ENCODE measurements around the gene OR51B2.
"Not testable (repeated sequence)": the region's sequence is repeated elsewhere in the genome, so short reads cannot be mapped to it uniquely, and the experiment has no call there.

Gene OR51B2

GRCh38 chr11:5324197-5324596 is at the start of gene OR51B2:
TSS of gene OR51B2 (minus strand) at chr11:5324297. CDS start at chr11:5324297, 0 bp downstream.
- DNase-seq (ENCODE audit: low read depth, low spot score) = no peak

GRCh38 chr11:5369789-5370188 is 45.7 kb upstream of the OR51B2 start:
- no peak for DNase-seq (ENCODE audit: low read depth, low spot score)

DNA sequence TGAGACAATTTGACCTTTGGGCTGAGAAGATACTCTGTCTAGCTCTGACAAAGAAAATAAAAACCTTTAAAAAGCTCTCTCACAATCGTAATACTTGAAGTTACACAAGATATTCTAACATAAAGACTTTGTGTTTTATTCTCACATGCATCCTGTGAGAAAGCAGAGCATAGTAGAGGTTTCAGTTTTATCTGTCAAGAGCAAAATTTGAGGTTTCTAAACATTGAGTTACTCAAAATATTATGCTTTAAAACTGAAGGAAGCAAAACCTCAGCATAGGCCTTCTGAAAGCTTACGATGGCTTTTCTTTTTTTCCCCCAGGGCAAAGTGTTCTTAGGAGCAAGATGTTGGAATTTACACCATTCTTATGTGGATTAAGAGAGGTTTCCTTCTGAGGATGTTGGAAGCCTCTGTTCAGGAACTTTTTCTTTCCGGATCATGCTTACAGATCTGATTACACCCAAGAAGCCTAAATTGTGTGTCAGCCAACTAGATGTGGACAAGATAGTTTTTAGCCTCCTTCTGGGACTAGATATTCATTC is 44.5 kb upstream of the OR51B2 start:
- DNase-seq (ENCODE audit: low read depth, low spot score) = no peak

DNA sequence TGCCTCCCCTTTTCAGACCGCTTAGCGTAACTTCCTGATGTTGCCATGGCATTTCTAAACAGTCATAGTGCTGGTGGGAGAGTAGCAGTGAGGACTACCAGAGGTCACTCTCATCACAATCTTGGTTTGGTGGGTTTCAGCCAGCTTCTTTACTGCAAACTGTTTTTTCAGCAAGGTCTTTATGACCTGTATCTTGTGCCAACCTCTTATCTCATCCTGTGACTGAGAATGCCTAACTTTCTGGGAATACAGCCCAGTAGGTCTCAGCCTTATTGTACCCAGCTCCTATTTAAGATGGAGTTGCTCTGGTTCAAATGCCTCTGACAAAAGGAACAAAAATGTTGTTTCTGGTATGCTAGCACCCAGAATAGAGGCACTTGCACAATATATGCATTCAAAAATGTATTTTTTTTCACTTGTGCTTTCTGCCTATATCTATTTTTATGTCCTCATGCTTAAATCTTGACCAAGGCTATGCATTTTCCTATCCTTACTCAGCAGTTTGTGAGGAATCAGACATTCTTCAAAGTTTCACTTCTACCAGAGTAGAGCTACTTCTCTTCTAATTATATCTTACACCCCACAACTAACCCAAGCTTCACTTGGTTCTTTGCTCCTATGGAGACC is 43.5 kb upstream of the OR51B2 start:
- no peak for DNase-seq (ENCODE audit: low read depth, low spot score)

GRCh38 chr11:5366856-5367255 is 42.8 kb upstream of the OR51B2 start:
- no peak for DNase-seq (ENCODE audit: low read depth, low spot score)

- DNase-seq (ENCODE audit: low read depth, low spot score) = not testable (repeated sequence)
Observed at GRCh38 chr11:5366365-5366764, 42.3 kb upstream of the OR51B2 start.

- no peak for DNase-seq (ENCODE audit: low read depth, low spot score)
Observed at GRCh38 chr11:5364214-5364613, 40.1 kb upstream of the OR51B2 start.

- DNase-seq (ENCODE audit: low read depth, low spot score) = no peak
Observed at GRCh38 chr11:5363679-5364078, 39.6 kb upstream of the OR51B2 start.

DNA sequence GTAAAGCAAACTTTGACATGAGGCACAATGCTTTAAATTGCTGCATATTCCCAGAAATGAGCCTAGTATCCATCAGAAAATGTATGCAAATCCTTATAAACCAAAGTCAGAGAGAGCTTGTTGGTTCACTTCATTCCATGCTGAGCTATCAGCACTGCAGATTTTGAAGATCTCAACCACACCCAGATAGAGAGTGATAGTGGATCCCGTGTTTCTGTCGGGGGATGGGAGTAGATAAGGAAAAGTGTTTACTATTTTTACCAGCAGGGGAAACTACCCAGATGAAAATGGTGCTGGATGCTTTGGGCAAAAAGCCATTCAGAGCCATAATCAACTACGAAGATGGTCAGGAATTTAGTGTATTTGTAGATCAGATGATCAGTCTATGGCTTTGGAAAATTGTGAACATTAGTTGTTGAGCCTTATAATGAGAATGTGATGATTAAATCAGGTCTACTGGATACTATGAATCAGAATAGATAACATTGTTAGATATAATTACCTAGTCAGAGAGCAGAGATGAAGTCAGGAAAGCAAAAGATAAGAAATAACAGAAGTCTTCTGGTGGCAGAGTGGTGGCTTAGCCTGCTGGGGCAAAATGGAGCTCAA is 38.0 kb upstream of the OR51B2 start:
- DNase-seq (ENCODE audit: low read depth, low spot score) = no peak

- not testable (repeated sequence) for DNase-seq (ENCODE audit: low read depth, low spot score)
Observed at GRCh38 chr11:5356031-5356430, 31.9 kb upstream of the OR51B2 start.

- no peak for DNase-seq (ENCODE audit: low read depth, low spot score)
Observed at GRCh38 chr11:5351208-5351607, 27.1 kb upstream of the OR51B2 start, which contains the start of gene OR51B6. TSS of gene OR51B6 (plus strand) at chr11:5351508. CDS start at chr11:5351508, 0 bp downstream.

DNA sequence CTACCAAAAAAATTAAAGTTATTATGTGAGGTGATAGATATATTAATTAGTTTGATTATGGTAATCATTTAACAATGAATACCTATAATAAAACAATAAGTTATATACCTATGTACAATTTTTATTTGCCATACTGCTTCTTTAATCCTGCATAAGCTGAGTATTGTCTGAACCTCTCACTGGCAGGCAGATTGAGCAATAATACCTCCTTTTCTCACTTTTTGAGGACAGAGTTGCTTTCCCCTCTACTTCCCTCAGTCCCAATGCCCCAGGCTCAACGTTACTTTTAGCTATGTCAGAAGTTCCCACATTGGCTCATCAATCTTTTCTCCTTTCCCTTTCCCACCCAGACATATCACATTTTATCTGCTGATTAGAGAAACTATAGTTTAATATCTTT is 25.5 kb upstream of the OR51B2 start:
- DNase-seq (ENCODE audit: low read depth, low spot score) = no peak

DNA sequence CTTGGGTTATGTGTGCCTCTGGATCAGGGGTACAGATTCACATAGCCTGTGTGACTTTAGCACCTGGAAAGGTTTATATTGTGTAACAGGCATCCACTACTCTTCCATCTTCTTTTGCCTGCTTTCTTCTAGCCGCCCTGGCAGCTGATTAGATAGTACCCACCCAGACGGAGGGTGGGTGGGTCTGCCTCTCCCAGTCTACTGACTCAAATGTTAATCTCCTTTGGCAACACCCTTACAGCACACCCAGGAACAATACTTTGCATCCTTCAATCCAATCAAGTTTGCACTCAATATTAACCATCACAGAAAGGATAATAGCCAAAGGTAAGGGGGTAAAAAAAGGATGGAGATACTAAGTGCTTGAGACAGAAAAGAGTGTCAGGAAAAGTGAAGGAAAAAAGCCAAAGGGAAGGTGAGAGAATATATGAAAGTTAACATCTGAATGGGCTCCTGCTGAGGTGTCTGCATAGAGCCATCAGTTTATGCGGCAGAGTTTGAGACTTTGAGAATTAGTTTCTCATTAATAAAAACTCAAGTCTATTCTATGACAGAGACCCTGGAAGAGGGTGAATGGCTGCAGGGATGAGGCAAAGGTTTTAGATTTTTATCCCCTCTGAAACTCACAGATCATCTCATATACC is 24.6 kb upstream of the OR51B2 start:
- DNase-seq (ENCODE audit: low read depth, low spot score) = no peak

GRCh38 chr11:5345831-5346230 is 21.7 kb upstream of the OR51B2 start:
- no peak for DNase-seq (ENCODE audit: low read depth, low spot score)

GRCh38 chr11:5343474-5344335 is 19.6 kb upstream of the OR51B2 start, which contains the start of gene OR51B5:
TSS of gene OR51B5 (minus strand) at chr11:5343524. CDS start at chr11:5343524, 0 bp downstream.
- DNase-seq (ENCODE audit: low read depth, low spot score) = no peak

GRCh38 chr11:5339771-5340322 is 15.8 kb upstream of the OR51B2 start:
- DNase-seq (ENCODE audit: low read depth, low spot score) = no peak

GRCh38 chr11:5337253-5337652 is 13.2 kb upstream of the OR51B2 start:
- not testable (repeated sequence) for DNase-seq (ENCODE audit: low read depth, low spot score)

DNA sequence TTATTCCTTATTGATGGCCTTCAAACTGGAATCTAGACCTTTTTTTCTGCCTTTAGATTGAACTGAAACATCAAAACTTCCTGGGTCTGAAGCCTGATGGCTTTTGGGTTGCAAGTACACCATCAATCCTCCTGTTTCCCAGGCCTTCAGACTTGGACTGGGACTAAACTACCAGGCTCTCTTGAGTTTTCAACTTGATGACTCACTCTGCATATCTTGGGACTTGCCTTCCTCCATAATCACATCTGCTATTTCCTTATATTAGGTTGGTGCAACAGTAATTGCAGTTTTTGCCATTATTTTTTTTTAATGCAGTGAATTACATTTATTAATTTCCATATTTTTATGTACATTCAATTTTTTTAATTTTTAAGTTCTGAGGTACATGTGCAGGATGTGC is 12.2 kb upstream of the OR51B2 start:
- no peak for DNase-seq (ENCODE audit: low read depth, low spot score)

DNA sequence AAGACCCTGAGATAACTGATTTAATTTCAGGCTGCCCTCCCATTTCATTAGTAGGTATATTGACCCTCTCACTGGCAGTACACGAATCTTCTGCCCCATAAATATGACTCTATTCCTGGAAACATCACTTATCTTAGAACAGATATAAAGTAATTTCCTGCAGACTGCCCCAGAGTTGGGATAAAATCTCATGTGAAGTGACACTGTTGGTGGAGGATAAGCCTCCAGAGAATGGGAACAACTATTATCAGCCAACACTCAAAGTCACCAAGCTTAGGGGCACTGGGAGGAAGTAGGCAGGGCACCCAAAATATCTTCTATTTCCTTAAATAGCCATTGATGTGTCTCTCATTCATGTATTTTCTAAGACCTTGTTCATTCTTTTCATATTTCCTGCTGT is 11.1 kb upstream of the OR51B2 start:
- no peak for DNase-seq (ENCODE audit: low read depth, low spot score)

DNA sequence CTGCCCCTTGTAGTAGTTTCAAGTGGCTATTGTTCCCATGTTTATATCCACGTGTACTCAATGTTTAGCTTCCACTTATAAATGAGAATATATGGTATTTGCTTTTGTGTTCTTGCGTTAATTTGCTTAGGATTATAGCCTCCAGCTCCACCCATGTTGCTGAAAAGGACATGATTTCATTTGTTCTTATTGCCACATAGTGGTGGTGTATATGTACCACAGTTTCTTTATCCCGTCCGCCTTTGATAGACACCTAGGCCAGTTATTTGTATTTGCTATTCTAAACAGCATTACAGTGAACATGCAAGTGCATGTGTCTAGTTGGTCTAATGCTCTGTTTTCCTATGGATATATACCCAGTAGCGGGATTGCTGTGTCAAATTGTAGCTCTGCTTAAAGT is 6.8 kb downstream of the OR51B2 start:
- no peak for DNase-seq (ENCODE audit: low read depth, low spot score)

DNA sequence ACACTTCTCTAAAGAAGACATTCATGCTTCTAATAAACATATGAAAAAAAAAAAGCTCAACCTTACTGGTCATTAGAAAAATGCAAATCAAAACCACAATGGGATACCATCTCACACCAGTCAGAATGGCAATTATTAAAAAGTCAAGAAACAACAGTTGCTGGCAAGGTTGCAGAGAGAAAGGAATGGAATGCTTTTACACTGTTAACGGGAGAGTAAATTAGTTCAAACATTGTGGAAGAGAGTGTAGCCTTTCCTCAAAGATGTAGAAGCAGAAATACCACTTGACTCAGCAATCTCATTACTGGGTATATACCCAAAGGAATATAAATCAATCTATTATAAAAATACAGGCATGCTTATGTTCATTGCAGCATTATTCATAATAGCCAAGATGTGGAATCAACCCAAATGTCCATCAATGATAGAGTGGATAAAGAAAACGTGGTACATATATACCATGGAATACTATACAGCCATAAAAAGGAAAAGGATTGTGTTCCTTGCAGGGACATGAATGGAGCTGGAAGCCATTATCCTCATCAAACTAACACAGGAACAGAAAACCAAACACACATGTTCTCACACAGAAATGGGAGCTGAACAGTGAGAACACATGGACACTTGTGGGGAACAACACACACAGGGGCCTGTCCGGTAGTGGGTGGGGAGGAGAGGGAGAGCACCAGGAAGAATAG is 10.6 kb downstream of the OR51B2 start:
- not testable (repeated sequence) for DNase-seq (ENCODE audit: low read depth, low spot score)
